ENCODE measurements around the gene RUNX2. TPM values are rescaled to one million over a fixed set of nuclear protein-coding genes. Genes with fewer than 3 reads are reported as not detected.

RUNX2 gene
- total and polyA plus RNA-seq, 2 experiments from 2014 or later: 0.66 to 1.7 TPM

- Mint-ChIP-seq H3K4me1 (peaks cover 6% of the 10 kb centered on the region; the same call in 1 of the 3 replicates), H3K4me3 (no peak overlapping the region), H3K9me3 (no peaks in the 10 kb centered on the region), H3K27me3 (ENCODE audit: insufficient read depth, low read depth, poor library complexity) (no peaks in the 10 kb centered on the region), H3K36me3 (ENCODE audit: low read depth) (no peaks in the 10 kb centered on the region), H3K27ac (no peak overlapping the region)
- no peak for DNase-seq (ENCODE audit: low spot score)
- Histone ChIP-seq H3K9me2 (ENCODE audit: insufficient read depth) (no peaks in the 10 kb centered on the region), H4K20me1 (replicated peaks; ENCODE audit: insufficient read depth) (no peaks in the 10 kb centered on the region), H3K36me3 (ENCODE audit: insufficient read depth) (no peaks in the 10 kb centered on the region), H2AFZ (no peak overlapping the region), H3K4me1 (ENCODE audit: insufficient read depth) (peaks cover 3% of the 10 kb centered on the region; the same call in 1 of the 2 replicates), H3K4me3 (no peak overlapping the region), H3K4me2 (no peak overlapping the region), H3K27me3 (ENCODE audit: insufficient read depth) (no peaks in the 10 kb centered on the region), H3K79me2 (replicated peaks; ENCODE audit: insufficient read depth) (no peaks in the 10 kb centered on the region), H3F3A (replicated peaks; ENCODE audit: low read depth) (no peaks in the 10 kb centered on the region), H3K27ac (ENCODE audit: low read depth) (no peak overlapping the region)
- no peak for ATAC-seq
- TF ChIP-seq EZH2 (IDR thresholded peaks at IDR 0.05; ENCODE audit: low read depth, unreplicated experiment): no peak
- TF ChIP-seq JUNB (IDR thresholded peaks at IDR 0.05; ENCODE audit: unreplicated experiment): no peak
These were observed 282.7 kb downstream of the RUNX2 start for GRCh38 chr6:45610832-45611231.

GRCh38 chr6:45611491-45611890, 283.4 kb downstream of the RUNX2 start:
- Histone ChIP-seq H3K27me3 (ENCODE audit: insufficient read depth) (no peaks in the 10 kb centered on the region), H3F3A (replicated peaks; ENCODE audit: low read depth) (no peaks in the 10 kb centered on the region), H3K9me2 (ENCODE audit: insufficient read depth) (no peaks in the 10 kb centered on the region), H2AFZ (no peak overlapping the region), H3K36me3 (ENCODE audit: insufficient read depth) (no peaks in the 10 kb centered on the region), H3K4me3 (no peak overlapping the region), H4K20me1 (replicated peaks; ENCODE audit: insufficient read depth) (no peaks in the 10 kb centered on the region), H3K4me2 (no peak overlapping the region), H3K27ac (ENCODE audit: low read depth) (no peak overlapping the region), H3K4me1 (ENCODE audit: insufficient read depth) (peaks cover 3% of the 10 kb centered on the region; the same call in 1 of the 2 replicates), H3K79me2 (replicated peaks; ENCODE audit: insufficient read depth) (no peaks in the 10 kb centered on the region)
- Mint-ChIP-seq H3K4me3 (no peak overlapping the region), H3K27me3 (ENCODE audit: insufficient read depth, low read depth, poor library complexity) (no peaks in the 10 kb centered on the region), H3K27ac (no peak overlapping the region), H3K36me3 (ENCODE audit: low read depth) (no peaks in the 10 kb centered on the region), H3K9me3 (no peaks in the 10 kb centered on the region), H3K4me1 (peaks cover 4% of the 10 kb centered on the region; the same call in 1 of the 3 replicates)
- DNase-seq (ENCODE audit: low spot score) (no peak), ATAC-seq (no peak)
- TF ChIP-seq CTCF (conservative IDR thresholded peaks at IDR 0.05; ENCODE audit: low read depth in 2 of 2): no peak
- TF ChIP-seq CREB1 (CRISPR knock-in tag; IDR thresholded peaks at IDR 0.05; ENCODE audit: low read depth): no peak
- TF ChIP-seq NANOG (IDR thresholded peaks at IDR 0.05; ENCODE audit: borderline replicate concordance): no peak
- TF ChIP-seq JUNB (IDR thresholded peaks at IDR 0.05; ENCODE audit: unreplicated experiment): no peak
- TF ChIP-seq REST (IDR thresholded peaks at IDR 0.05; ENCODE audit: unreplicated experiment): no peak
- no peak for TF ChIP-seq ZNF462 (CRISPR knock-in tag; IDR thresholded peaks at IDR 0.05)
- TF ChIP-seq EZH2 (IDR thresholded peaks at IDR 0.05; ENCODE audit: low read depth, unreplicated experiment): no peak
- TF ChIP-seq STAT1 (IDR thresholded peaks at IDR 0.05; ENCODE audit: unreplicated experiment): no peak
- no peak for TF ChIP-seq EZH2phosphoT487 (IDR thresholded peaks at IDR 0.05; ENCODE audit: unreplicated experiment)
- no peak for TF ChIP-seq POLR2AphosphoS5 (IDR thresholded peaks at IDR 0.05; ENCODE audit: low read depth)
